ENCODE results near the gene SBNO2.

SBNO2 gene

DNA sequence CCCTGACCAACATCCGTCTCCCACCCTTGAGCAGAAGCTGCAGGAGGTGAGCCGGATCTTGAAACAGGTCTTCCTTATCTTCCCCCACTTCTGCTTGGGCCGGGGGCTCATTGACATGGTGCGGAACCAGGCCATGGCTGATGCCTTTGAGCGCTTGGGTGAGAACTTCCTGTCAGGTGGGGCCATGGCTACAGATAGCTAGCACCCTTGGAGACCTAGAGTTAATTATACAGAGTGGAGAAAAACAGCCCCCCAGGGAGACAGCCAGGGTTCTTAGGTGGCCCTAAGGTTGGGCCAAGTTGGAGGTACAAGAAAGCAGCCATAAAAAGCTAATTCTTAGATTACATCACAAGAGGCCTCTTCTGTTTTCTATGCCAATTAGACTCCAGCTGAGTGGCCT lies 116.0 kb downstream of the SBNO2 start:
- DNase-seq (ENCODE audit: low read depth) = no peak
